Karpas-422 (cell line): ENCODE results near the gene ANGPTL2. TPM values are rescaled to one million over a fixed set of nuclear protein-coding genes. Genes with fewer than 3 reads are reported as not detected.

Experiments used
- DNase-seq: peaks from one replicate; pipeline ENCODE4 v3.0.0-alpha.2; 2015
- H2AFZ ChIP-seq: fragments of 200-600 bp; sonication (generic); 2 replicates; pipeline ENCODE4 v1.6.1; 2014; ENCODE audit warnings: antibody characterized with exemption, low read length, mixed read lengths
- H3K27ac ChIP-seq: fragments of 200-600 bp; sonication (generic); 2 replicates; pipeline ENCODE4 v1.5.1; 2014; ENCODE audit warnings: mild to moderate bottlenecking, low read length, moderate library complexity
- H3K27me3 ChIP-seq: fragments of 200-600 bp; sonication (generic); 2 replicates; pipeline ENCODE4 v1.6.1; 2014; ENCODE audit warnings: low read length, mixed read lengths
- H3K36me3 ChIP-seq: fragments of 200-600 bp; sonication (generic); 2 replicates; pipeline ENCODE4 v1.6.1; 2014; ENCODE audit warnings: low read length, mixed read lengths; ENCODE audit not compliant: insufficient read depth
- H3K4me1 ChIP-seq: fragments of 200-600 bp; sonication (generic); 2 replicates; pipeline ENCODE4 v1.6.1; 2014; ENCODE audit warnings: mild to moderate bottlenecking, low read length, mixed read lengths
- H3K4me2 ChIP-seq: fragments of 200-600 bp; sonication (generic); 2 replicates; pipeline ENCODE4 v1.6.1; 2014; ENCODE audit warnings: low read length, low read depth, mild to moderate bottlenecking; ENCODE audit not compliant: poor library complexity, severe bottlenecking
- H3K4me3 ChIP-seq: fragments of 200-600 bp; sonication (generic); 2 replicates; pipeline ENCODE4 v1.5.1; 2014; ENCODE audit warnings: mild to moderate bottlenecking, antibody characterized with exemption, low read length, mixed read lengths
- H3K79me2 ChIP-seq: fragments of 200-600 bp; sonication (generic); 2 replicates; pipeline ENCODE4 v1.6.1; 2014; ENCODE audit warnings: mild to moderate bottlenecking, low read length, mixed read lengths
- H3K9ac ChIP-seq: fragments of 200-600 bp; sonication (generic); 2 replicates; pipeline ENCODE4 v1.6.0; 2014; ENCODE audit warnings: low read length
- H3K9me2 ChIP-seq: fragments of 200-600 bp; sonication (generic), shearing (Covaris generic); replicated peaks from 2 replicates; pipeline ENCODE4 v1.6.0; 2014; ENCODE audit warnings: mild to moderate bottlenecking, low read length, moderate library complexity; ENCODE audit not compliant: insufficient read depth
- H3K9me3 ChIP-seq: fragments of 300-700, 200-600 bp; sonication (generic); 2 replicates; pipeline ENCODE4 v1.6.1; 2014; ENCODE audit warnings: low read length, mixed read lengths
- H4K20me1 ChIP-seq: fragments of 200-600 bp; sonication (generic); 2 replicates; pipeline ENCODE4 v1.6.1; 2014; ENCODE audit warnings: mild to moderate bottlenecking, antibody characterized with exemption, low read length, low read depth; ENCODE audit not compliant: insufficient read depth
- total RNA-seq: library from RNA; depleted of rRNA; stranded (reverse); fragments of >200 nt; shearing (Covaris generic); gene quantifications from 2 replicates; pipeline ENCODE4 v1.2.3, GENCODE V29; 2014; ENCODE audit warnings: low replicate concordance

ANGPTL2 gene
- total RNA-seq, 1 experiment from 2014 or later, result not detected

DNA sequence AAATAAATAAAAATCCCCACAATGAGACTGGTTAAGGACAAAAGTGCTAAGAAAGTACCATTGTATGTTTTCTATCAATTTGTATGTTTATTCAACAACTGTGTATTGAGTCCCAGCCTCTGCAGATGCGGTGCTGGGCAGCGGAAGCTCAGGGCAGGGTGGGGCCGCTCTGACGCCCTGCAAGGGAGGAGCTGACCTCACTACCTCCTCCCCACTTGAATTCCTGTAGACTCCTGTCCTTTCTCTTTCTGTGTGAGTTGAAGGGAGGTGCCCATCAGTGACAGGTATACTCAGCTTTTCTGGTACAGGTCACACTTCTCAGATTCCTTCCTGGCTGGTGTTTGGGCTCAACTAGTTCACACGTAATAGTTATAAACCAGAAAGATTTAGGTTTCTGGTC, 27.0 kb downstream of the ANGPTL2 start:
- no peaks in the 10 kb centered on the region for H3K36me3 ChIP-seq
- no peaks in the 10 kb centered on the region for H3K79me2 ChIP-seq
- no peak overlapping the region for H2AFZ ChIP-seq
- H3K9me3 ChIP-seq, result no peaks in the 10 kb centered on the region
- H3K27ac ChIP-seq, result no peak overlapping the region
- H3K9ac ChIP-seq, result no peak overlapping the region
- no peak overlapping the region for H3K4me2 ChIP-seq
- H3K9me2 ChIP-seq, result no peaks in the 10 kb centered on the region
- DNase-seq, result no peak
- peaks cover 12% of the 10 kb centered on the region; the same call in 1 of the 2 replicates for H4K20me1 ChIP-seq
- no peaks in the 10 kb centered on the region for H3K27me3 ChIP-seq
- no peak overlapping the region for H3K4me3 ChIP-seq
- no peaks in the 10 kb centered on the region for H3K4me1 ChIP-seq

DNA sequence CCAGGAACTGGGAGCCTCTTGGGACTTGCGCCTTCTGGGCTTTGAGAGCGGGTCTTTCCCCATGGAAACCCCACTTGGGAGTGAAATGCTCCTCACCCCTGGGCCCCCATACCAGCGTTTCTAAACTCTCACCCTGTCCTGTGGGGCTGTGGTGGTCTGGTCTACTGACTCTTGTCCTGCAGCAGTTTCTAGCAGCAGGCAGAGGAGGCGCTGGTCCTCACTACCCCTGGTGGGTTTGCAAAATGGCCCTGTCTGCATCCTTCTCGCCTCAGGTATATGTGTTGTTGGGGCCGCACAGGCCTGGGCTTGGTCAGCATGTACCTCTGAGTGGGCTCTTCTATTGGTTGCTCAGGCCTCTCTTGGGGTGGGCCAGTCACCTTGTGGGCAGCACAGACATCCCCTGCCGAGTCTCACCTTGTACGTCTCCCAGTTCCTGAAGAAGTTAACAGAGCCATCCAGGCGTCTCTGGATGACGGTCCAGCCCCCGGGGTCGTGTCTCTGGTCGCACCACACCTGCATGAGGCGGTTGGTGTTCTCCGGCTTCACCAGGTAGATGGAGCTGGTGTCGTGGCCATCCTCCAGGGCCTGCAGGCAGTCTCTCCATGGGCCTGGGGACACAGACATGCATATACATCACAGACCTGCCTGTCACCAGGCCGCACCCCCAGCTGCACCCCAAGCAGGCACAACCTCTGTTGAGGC, 29.0 kb downstream of the ANGPTL2 start:
- Histone ChIP-seq H3K79me2 (no peaks in the 10 kb centered on the region), H4K20me1 (peaks cover 9% of the 10 kb centered on the region; the same call in 1 of the 2 replicates), H3K36me3 (no peaks in the 10 kb centered on the region), H3K4me3 (no peak overlapping the region), H3K27me3 (no peaks in the 10 kb centered on the region), H3K9me2 (no peaks in the 10 kb centered on the region), H3K4me2 (no peak overlapping the region), H3K9ac (no peak overlapping the region), H3K9me3 (no peaks in the 10 kb centered on the region), H2AFZ (no peak overlapping the region), H3K27ac (no peak overlapping the region), H3K4me1 (no peaks in the 10 kb centered on the region)
- no peak for DNase-seq

- H3K9ac ChIP-seq, result no peak overlapping the region
- DNase-seq, result no peak
These were observed 30.3 kb downstream of the ANGPTL2 start for GRCh38 chr9:127092041-127092608.

DNA sequence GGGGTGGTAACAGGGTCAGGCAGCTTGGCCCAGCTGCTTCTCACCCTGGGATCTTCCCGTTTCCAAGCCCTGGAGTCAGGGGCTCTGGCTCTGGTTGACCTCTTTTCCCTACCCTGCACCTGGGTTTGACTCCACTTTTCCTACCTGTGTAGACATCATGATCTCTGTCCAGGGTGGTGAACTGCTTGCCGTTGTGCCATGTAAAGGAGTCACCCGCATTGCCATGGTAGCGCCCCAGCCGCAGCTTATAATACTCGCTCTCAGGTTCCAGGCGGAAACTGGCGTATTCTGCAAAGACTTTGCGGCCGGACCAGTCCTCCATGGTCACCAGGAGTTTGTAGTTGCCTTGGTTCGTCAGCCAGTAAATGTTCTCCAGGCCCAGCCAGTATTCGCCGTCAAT, 30.9 kb downstream of the ANGPTL2 start:
- Histone ChIP-seq H4K20me1 (peaks cover 9% of the 10 kb centered on the region; the same call in 1 of the 2 replicates), H3K36me3 (no peaks in the 10 kb centered on the region), H3K4me2 (no peak overlapping the region), H3K9me2 (no peaks in the 10 kb centered on the region), H2AFZ (no peak overlapping the region), H3K9me3 (no peaks in the 10 kb centered on the region), H3K4me1 (no peaks in the 10 kb centered on the region), H3K27ac (no peak overlapping the region), H3K4me3 (no peak overlapping the region), H3K9ac (no peak overlapping the region), H3K79me2 (no peaks in the 10 kb centered on the region), H3K27me3 (no peaks in the 10 kb centered on the region)
- no peak for DNase-seq

More at GRCh38 chr9:127092041-127092608, 30.3 kb downstream of the ANGPTL2 start:
- H3K4me1 ChIP-seq, result no peaks in the 10 kb centered on the region
- no peaks in the 10 kb centered on the region for H3K79me2 ChIP-seq
- no peaks in the 10 kb centered on the region for H3K36me3 ChIP-seq
- no peaks in the 10 kb centered on the region for H3K27me3 ChIP-seq
- no peak overlapping the region for H2AFZ ChIP-seq
- H3K9me2 ChIP-seq, result no peaks in the 10 kb centered on the region
- H3K9me3 ChIP-seq, result no peaks in the 10 kb centered on the region
- H3K4me2 ChIP-seq, result no peak overlapping the region
- no peak overlapping the region for H3K27ac ChIP-seq
- no peak overlapping the region for H3K4me3 ChIP-seq
- H4K20me1 ChIP-seq, result peaks cover 9% of the 10 kb centered on the region; the same call in 1 of the 2 replicates

DNA sequence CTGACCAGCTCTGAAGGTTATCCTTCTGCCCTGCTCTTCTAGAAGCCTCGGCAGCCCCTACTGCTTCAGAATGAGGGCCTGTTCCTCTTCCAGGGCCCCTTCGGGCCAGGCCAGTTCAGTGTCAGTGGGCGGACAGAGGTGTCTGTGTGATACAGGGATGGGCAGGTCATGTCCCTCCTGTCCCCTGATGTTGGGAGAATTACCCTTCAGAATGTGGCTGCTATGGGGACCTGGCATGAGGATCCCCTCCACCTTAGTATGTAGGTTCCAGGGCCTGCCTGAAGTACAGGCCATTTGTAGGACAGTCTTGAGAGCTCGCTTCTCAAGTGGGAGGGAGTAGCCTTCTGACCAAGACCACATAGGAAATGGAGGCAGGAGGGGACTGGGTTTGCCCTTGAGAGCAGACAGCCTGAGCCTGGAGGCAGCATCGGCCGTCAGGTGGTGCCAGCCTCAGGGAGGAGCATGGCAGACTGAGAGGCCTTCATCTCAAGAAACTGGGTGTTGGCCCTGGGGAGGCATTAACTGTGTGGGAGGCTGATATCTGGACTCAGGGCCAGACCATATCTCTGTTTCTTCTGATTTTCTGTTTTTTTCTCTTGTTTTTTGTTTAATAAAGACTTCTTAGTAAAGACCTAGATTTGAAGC, 32.0 kb downstream of the ANGPTL2 start:
- Histone ChIP-seq H2AFZ (no peak overlapping the region), H3K79me2 (no peaks in the 10 kb centered on the region), H3K4me2 (no peak overlapping the region), H3K4me3 (no peak overlapping the region), H4K20me1 (peaks cover 9% of the 10 kb centered on the region; the same call in 1 of the 2 replicates), H3K27ac (no peak overlapping the region), H3K9me3 (no peaks in the 10 kb centered on the region), H3K36me3 (no peaks in the 10 kb centered on the region), H3K9ac (no peak overlapping the region), H3K9me2 (no peaks in the 10 kb centered on the region), H3K4me1 (no peaks in the 10 kb centered on the region), H3K27me3 (no peaks in the 10 kb centered on the region)
- no peak for DNase-seq

DNA sequence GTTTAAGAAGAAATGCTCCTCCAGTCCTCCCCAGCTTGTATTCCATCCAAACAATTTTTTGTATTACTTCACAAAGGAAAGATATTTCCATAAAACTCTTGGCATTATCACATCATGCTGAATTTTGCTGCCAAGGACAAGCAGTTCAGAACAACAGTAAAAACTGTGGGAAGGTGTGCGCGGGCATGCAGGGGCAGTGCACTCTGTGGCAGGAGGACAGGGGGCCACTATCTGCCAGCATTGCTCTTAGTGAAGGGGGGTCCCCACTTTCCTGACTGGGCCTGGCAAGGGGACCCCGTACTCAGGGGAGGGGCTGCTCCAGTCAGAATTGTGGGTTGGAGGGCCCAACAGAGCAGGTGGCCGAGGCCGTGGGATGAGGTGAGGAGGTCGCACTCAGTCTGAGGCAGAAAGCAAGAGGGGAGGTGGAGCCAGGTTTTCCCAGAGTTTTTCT, 32.8 kb downstream of the ANGPTL2 start:
- H2AFZ ChIP-seq, result no peak overlapping the region
- H3K79me2 ChIP-seq, result no peaks in the 10 kb centered on the region
- no peak overlapping the region for H3K4me3 ChIP-seq
- H3K27ac ChIP-seq, result no peak overlapping the region
- no peaks in the 10 kb centered on the region for H3K4me1 ChIP-seq
- no peaks in the 10 kb centered on the region for H3K36me3 ChIP-seq
- H3K9me2 ChIP-seq, result no peaks in the 10 kb centered on the region
- peaks cover 9% of the 10 kb centered on the region; the same call in 1 of the 2 replicates for H4K20me1 ChIP-seq
- no peaks in the 10 kb centered on the region for H3K9me3 ChIP-seq
- H3K27me3 ChIP-seq, result no peaks in the 10 kb centered on the region
- DNase-seq, result no peak
- no peak overlapping the region for H3K9ac ChIP-seq
- H3K4me2 ChIP-seq, result no peak overlapping the region

GRCh38 chr9:127088724-127089615, 33.5 kb downstream of the ANGPTL2 start:
- H3K9me3 ChIP-seq, result no peaks in the 10 kb centered on the region
- DNase-seq, result no peak
- H3K79me2 ChIP-seq, result no peaks in the 10 kb centered on the region
- no peaks in the 10 kb centered on the region for H3K27me3 ChIP-seq
- no peaks in the 10 kb centered on the region for H3K9me2 ChIP-seq
- H4K20me1 ChIP-seq, result peaks cover 9% of the 10 kb centered on the region; the same call in 1 of the 2 replicates
- no peaks in the 10 kb centered on the region for H3K4me1 ChIP-seq
- H2AFZ ChIP-seq, result no peak overlapping the region
- no peak overlapping the region for H3K4me2 ChIP-seq
- H3K36me3 ChIP-seq, result no peaks in the 10 kb centered on the region
- H3K4me3 ChIP-seq, result no peak overlapping the region
- no peak overlapping the region for H3K27ac ChIP-seq
- H3K9ac ChIP-seq, result no peak overlapping the region
